Measurements from ENCODE around the gene GPR42.
"Not testable (repeated sequence)": the region's sequence is repeated elsewhere in the genome, so short reads cannot be mapped to it uniquely, and the experiment has no call there.

The GPR42 gene

DNA sequence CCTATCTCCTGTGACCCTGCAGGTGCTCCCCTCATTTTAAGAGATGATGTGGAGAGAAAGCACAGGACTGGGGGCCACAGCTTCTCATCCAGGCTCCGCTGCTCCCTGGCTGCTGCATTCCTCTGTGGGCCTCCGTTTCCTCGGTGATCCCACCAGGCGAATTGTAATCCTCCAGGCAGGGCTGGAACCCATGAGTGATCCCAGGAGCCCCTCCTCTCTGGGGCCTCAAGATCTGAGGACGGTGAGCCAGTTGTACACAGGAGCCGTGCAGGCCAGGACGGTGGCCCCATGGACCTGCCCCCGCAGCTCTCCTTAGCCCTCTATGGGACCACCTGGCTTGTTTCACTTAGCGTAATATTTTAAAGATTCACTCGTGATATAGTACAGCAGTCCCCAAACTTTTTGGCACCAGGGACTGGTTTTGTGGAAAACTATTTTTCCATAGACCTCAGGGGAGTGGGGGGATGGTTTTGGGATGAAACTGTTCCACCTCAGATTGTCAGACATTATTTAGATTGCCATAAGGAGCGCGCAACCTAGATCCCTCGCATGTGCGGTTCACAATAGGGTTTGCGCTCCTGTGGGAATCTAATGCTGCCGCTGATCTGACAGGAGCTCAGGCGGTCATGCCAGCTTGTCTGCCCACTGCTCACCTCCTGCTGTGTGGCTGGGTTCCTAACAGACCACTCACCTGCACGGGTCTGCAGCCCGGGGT lies 7.0 kb upstream of the GPR42 start:
- DNase-seq = no peak

DNA sequence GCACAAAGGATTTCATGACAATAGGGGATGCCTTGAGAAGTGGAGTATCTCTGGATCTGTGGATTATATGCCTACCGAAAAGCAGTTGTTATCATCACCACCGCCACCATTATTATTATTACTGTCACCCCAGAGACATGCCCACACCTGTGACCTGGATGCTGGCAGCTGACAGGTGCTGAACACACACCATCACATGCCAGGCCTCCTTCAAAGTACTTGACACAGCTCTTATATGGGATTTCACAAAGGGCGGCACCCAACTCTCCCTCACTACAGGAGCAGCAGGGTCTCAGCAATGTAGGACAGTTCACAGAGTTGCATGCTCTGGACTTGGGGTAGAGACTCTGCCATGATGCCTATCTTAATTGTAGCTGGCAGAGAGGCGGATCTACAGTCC lies 5.6 kb upstream of the GPR42 start:
- no peak for DNase-seq

GRCh38 chr19:35368378-35368777 lies 2.5 kb upstream of the GPR42 start:
- DNase-seq = no peak

- DNase-seq = no peak
Measured at GRCh38 chr19:35369522-35369921, 1.3 kb upstream of the GPR42 start.

GRCh38 chr19:35373492-35373891 lies 2.6 kb downstream of the GPR42 start:
- no peak for DNase-seq

DNA sequence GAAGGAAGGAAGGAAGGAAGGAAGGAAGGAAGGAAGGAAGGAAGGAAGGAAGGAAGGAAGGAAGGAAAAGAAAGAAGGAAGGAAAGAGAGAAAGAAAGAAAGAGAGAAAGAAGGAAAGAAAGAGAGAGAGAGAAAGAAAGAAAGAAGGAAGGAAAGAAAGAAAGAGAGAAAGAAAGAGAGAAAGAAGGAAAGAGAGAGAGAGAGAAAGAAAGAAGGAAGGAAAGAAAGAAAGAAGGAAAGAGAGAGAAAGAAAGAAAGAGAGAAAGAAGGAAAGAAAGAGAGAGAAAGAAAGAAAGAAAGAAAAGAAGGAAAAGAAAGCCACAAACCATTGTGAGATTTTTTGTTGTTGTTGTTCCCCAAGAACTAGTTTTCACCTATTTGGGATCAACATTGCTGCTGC lies 3.2 kb downstream of the GPR42 start:
- not testable (repeated sequence) for DNase-seq

DNA sequence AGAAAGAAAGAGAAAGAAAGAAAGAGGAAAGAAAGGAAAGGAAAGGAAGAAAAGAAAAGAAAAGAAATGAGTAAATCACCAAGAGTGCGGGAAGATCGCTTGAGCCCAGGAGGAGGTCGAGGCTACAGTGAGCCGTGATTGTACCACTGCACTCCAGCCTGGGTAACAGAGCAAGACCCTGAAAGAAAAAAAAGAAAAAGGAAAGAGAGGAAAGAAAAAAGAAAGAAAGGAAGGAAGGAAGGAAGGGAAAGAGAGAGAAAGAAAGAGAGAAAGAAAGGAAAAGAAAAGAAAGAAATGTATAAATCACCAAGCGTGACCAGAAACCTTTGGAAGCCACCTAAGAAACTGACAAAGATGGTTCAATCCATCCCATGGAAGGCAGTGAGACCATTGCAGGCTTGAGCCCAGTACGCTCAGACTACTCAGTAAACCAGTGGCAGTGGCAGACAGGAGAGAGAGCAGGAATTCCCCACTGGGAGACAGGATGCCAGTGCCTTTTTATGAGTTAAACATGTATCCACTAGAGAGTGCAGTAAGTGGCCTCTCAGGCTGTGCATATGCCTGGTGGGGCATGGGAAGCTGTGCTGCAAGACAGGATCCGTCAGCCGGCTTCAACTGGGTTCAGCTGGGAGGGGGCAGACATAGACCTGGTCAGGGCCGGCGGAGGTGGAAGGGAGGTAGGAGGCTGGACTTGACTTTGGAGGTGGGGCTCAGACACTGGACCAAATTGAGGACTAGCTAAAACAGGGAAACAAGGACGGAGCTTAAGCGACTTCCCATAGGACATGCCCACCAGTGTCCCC lies 4.8 kb downstream of the GPR42 start:
- DNase-seq = no peak

GRCh38 chr19:35377656-35378055 lies 6.8 kb downstream of the GPR42 start:
- DNase-seq = no peak

DNA sequence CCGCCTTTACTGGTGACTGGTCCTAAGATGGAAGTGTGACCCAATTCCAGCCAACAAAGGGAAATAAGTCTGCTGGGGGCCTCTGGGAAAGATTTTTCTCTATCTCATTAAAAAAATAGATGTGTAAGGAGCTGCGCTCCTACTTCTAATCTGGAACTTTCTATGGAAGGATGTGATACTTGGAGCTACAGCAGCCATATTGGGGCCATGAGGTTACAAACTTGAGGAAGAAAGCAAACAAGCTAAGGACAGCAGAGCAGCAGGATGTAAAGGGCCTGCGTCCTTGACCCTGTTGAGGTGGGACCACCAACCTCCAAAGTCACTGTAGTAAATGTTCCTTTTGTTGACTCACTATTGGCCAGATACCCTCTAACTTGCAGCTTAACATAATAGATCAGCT lies 7.5 kb downstream of the GPR42 start:
- DNase-seq = no peak

- not testable (repeated sequence) for DNase-seq
Measured at GRCh38 chr19:35379545-35379944, 8.7 kb downstream of the GPR42 start.

GRCh38 chr19:35379992-35380391 lies 9.1 kb downstream of the GPR42 start:
- DNase-seq = no peak

- no peak for DNase-seq
Measured at GRCh38 chr19:35380450-35381124, 9.7 kb downstream of the GPR42 start.

- no peak for DNase-seq
Measured at GRCh38 chr19:35381318-35381717, 10.4 kb downstream of the GPR42 start.

- DNase-seq = no peak
Measured at GRCh38 chr19:35381926-35382325, 11.1 kb downstream of the GPR42 start.

DNA sequence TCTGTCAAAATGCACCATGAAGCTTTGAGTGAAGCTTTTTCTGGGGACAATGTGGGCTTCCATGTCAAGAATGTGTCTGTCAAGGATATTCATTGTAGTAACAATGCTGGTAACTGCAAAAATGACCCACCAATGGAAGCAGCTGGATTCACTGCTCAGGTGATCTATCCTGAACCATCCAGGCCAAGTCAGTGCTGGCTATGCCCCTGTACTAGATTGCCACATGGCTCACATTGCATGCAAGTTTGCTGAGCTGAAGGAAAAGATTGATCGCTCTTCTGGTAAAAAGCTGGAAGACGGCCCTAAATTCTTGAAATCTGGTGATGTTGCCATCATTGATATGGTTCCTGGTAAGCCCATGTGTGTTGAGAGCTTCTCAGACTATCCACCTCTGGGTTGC lies 12.7 kb downstream of the GPR42 start:
- no peak for DNase-seq

GRCh38 chr19:35388277-35389054 lies 17.6 kb downstream of the GPR42 start:
- no peak for DNase-seq

- DNase-seq = no peak
Measured at GRCh38 chr19:35389192-35389861, 18.5 kb downstream of the GPR42 start.

DNA sequence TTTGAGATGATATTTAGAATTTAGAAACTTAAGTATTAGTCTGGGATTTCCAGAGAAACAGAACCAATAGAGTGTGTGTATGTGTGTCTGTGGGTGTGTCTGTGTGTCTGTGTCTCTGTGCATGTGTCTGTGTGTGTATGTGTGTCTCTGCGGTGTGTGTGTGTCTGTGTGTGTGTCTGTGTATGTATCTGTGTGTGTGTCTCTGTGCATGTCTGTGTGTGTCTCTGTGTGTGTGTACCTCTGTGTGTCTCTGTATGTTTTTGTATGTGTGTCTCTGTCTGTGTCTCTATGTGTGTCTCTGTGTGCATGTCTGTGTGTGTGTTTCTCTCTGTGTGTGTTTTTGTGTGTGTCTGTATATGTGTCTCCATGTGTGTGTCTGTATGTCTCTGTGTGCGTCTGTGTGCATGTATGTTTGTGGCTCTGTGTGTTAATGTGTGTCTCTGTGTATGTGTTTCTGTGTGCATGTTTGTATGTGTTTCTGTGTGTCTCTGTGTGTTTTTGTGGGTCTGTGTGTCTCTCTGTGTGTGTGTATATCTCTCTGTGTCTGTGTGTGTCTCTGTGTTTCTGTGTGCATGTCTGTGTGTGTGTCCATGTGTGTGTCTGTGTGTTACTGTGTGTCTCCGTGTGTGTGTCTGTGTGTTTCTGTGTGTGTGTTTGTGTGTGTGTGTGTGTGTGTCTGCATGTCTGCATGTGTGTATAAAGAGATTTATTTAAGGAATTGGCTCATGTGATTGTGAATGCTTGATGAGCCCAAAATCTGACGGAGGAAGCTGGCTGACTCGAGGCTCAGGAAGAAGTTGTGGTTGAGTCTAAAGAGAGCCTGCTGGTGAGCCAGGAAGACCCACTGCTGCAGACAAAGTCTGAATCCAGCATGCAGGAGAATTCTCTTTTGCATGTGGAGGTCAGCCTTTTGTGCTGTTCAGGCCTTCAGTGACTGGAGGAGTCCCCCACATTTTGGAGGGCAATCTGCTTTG lies 22.2 kb downstream of the GPR42 start:
- no peak for DNase-seq

DNA sequence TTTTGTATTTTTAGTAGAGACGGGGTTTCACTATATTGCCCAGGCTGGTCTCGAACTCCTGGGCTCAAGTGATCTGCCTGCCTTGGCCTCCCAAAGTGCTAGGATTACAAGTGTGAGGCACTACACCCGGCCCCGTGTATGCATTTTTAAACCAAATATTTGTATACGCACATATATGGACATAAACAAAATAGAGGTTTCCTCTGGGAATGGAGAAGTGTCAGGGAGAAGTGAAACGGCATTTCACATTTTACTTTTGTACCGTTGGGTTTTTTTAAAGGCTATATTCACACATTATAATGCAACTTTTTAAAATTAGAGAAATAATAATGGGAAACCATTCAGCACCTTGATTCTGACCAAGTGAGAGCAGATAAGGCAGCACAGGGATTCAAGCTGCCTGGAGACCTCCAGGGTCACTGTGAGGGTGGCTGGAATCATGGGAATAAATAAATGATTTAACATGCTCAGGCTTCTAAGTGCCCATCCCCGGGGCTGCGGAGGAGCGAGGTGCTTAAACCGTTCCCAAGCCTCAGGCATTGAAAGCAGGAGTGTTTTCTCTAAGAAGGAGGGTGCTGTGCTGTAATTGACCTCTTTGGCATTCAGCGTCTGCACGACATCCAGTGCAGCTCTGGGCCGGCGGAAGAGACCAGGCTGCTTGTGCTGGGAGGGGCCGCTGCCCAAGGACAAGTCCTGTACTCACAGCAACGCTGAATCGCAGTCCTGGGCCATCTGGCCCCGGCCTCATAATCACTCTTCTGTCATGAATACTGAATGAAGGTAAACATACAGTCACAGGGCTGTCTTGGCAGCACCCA lies 24.7 kb downstream of the GPR42 start:
- DNase-seq = no peak

GRCh38 chr19:35396240-35396885 lies 25.5 kb downstream of the GPR42 start:
- no peak for DNase-seq

All from GF-D8 (cell line).